COR-L47 (cell line): ENCODE results near the gene HOATZ.

ENCODE experiments used
- DNase-seq: peaks from one replicate; lab custom pipeline; 2025; lab: John Stamatoyannopoulos, UW

The HOATZ gene

DNA sequence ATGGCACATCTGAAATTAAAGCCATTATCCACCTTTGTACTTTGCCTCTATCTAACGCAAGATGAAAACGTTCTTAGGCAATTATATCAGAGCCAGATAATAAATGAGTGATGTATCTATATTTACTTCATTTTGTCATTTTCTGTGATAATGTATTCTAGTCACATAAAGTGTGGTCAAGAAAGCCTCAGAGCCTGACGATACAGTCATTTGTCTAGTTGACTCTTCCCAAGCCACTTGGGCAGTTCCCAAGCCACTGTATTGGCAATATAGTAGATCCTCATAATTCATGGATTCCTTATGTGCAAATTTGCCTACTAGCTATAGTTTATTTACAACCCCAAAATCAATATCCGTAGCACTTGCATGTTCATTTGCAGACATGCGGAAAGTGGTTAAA lies 7.8 kb downstream of the HOATZ start:
- DNase-seq = no peak

DNA sequence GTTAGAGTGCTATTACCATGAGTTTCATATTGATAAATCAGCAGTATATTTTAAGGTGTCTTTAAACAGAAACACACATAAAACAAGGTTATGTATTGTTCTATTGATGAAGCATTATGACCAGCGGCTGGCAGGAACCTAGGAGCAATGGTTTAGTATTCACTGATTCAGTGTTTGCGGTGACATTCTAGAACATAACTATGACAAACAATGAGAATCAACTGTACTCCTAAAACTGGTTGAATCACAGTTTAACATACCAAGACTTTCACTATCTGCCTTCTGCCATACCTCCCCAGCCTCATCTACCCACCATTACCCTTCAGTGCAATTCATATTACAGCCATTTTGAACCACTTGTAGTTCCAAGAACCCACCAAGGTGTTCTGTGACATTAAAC lies 8.8 kb downstream of the HOATZ start:
- no peak for DNase-seq

DNA sequence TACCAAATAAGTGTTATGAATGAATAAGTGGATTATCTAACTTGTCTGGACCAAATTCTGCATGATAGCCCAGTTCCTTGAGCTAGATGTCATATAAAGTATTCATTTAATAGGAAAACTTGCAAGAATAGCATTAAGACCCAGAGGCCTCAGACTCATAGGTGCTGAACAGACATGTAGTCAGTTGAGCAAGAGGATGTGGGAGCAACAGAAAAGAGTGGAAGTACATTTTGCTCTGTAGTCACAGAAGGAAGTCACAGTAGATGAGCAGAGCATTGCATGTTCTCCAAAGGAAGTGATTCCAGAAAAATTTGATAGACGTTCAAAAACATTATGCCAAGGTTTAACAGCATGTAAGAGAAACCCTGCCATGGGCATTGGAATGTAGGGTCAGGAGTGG lies 9.5 kb downstream of the HOATZ start:
- DNase-seq = no peak

DNA sequence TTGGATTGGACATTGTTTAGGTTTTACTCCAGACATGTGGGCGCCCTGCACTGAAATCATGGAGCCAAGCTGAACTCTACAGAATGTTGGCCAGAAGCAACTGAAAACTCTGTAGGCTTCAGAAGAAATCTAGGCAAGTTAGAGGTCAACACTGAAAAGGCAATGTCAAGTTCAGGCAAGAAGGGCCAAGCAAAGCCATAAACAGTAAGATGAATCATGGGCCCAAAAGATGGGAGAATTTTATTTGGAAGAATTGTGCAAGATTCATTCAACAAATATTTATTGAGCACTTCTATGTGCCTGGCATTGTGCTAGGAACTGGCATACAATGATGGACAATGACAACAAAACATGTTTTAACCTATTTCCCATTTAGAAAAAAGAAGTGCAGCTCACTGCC lies 10.9 kb downstream of the HOATZ start:
- no peak for DNase-seq

DNA sequence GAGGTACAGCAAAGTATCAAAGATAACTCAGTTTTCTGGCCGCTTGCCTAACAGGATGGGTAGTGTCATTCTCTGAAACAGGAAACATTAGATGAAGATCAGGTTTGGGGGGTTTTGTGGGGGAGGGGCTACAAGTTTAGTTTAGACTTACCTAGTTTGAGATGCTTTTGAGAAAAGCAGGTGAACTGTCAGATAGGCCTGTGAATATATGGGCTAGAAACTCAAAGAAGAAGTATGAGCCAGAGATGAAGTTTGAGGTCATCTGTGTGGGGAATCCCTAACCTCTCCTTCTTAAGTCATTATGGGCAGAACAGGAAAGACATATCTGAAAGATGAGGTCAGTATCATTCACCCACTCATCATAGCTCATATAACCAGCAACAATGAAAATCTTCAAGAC lies 11.9 kb downstream of the HOATZ start:
- no peak for DNase-seq

DNA sequence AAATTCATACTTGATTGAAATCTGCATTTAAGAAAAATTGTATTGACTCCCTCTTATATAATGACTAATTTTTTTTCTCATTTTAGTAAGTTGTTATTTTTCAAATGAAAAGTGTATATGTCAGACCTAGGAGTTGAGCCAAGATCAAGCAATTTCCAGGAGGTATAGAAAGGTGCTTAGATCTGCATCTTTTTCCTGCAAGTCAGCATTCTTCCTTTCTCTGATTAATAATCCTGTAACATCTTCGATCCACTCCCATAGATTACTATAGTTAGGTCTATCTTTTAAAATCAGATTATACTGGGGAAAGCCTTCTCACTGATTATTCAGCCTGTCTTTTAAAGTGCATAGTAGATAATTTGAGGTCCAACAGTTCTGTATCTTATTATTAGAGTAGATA lies 12.7 kb downstream of the HOATZ start:
- no peak for DNase-seq

DNA sequence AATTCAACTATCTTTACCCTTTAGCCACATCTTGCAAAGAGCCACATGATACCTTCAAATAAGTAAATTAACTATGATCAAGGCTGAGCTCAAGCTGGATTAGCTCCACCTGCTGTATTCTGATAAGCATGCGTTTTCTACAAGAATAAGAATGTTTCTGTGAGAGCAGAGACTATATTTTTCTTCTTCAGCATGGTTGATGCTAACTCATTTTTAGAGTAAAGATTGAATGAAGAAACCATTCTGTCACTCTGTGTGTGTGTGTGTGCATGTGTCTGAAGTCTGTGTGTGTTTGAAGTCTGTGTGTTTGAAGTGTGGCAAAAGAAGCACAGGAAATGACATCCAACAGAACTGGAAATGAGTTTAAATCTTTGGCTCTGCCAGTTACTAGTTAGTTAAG lies 14.0 kb downstream of the HOATZ start:
- DNase-seq = no peak

DNA sequence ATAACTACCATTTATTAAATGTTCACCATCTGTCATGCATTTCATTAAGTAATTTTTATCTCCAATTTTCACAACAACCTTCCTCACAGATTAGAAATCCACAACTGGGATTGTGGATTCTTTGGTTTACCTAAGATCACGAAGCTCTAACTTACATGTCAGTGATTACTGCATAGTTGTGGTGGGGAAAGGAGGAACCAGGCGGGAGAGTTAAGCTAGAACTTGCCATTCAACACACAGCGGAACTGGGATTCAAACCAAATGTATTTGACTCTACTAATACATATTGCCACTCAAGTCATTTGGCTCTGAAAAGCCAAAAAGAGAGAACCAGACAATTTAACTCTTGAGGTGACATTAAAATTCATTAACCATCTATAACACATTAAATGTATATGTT lies 15.5 kb downstream of the HOATZ start:
- no peak for DNase-seq

DNA sequence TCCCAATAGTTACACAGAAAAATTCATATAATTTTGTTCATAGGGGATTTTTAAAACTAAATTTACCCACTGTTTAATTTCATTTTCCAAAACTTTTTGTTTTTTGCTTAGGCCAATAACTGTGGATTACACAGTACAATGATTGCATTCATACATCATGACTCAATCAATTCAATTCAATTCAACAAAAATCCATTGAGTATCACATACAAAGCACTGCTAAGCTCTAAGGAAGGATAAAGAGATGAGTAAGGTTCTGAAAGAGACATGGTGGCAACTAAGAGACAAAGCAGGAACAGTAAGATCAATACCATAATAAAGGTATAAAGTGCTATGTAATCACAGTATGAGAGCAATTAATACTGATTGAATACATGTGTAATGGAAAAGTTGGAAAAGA lies 16.6 kb downstream of the HOATZ start:
- DNase-seq = no peak

DNA sequence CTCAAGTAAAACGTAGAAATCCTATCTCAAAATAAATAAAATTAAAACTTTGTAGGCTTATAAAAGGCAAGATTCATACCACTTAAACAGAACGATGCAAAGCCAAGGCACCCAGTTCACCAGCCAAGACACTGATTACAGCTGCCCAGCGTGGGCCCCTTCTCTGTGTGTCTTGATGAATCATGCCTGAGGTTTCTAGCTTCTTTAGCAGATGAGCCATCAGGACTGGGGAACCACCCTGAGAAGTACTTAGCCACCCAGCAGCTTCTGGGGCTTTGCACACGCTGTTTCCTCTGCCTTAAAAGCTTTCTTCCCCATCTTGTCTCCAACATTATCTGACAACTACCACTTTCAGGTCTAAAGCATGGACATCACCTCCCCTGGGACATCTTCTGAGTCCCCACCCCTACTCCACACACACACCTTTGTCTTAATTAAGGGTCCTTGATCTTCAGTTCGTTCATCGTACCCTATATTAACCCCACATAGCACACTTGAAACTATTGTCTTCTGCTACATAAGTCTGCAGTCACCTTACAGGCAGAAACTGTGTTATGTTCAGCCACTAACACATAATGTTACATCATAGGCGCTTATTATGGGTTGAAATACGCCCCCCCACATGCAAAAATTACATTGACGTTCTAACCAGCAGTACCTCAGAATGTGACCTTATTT lies 17.2 kb downstream of the HOATZ start:
- DNase-seq = no peak

DNA sequence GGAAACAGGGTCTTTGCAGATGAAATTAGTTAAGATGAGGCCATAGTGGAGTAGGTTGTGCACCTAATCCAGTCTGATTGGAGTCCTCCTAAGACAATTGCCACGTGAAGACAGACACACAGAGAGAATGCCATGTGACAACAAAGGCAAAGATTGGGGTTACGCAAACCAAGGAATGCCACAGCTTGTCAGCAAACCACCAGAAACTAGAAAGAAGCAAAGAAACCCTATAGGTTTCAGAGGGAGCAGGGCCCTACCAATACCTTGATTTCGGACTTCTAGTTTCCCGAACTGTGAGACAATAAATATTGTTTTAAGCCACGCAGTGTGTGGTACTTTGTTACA lies 17.8 kb downstream of the HOATZ start:
- no peak for DNase-seq

DNA sequence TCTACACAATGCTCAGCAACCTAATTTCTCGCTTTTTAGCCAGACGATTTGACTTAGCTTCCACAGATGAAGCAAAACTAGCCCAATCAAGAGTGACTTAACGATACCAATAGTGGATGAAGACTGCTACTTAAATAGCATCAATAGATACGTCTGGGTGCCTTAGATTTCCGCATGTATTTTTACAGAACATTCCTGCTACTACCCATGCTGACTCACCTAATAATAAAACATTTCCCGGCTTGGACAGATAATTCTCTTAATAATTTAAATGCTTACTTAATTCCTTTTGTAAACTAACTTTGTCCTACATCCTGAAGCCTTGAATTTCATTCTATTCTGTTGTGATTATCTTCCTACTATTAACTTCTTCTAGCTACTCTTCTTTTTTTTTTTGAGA lies 20.7 kb downstream of the HOATZ start:
- DNase-seq = no peak

DNA sequence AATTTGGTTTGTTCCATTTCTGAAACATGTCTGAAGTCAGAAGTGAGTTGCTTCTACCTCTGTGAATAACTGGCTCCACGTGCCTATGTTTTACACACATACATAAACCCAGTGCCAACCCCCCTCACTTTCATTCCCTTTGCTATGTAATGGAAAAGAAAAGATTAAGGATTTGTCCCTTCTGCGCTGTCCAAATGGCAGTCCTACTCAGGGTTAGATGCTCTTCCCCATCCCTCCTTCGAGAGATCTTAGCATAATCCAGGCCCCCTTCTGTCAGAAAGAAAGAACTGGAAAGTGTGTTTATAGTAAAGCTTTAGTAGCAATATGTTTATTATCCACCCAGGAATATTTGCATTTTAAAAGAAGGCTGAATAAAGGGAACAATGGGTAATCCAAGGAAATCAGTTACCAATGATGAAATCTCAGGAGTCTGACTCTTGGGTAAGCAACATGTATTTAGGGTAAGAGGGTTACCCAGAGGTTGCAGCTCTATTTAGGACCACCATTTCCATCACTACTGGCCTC lies 22.8 kb downstream of the HOATZ start:
- no peak for DNase-seq

DNA sequence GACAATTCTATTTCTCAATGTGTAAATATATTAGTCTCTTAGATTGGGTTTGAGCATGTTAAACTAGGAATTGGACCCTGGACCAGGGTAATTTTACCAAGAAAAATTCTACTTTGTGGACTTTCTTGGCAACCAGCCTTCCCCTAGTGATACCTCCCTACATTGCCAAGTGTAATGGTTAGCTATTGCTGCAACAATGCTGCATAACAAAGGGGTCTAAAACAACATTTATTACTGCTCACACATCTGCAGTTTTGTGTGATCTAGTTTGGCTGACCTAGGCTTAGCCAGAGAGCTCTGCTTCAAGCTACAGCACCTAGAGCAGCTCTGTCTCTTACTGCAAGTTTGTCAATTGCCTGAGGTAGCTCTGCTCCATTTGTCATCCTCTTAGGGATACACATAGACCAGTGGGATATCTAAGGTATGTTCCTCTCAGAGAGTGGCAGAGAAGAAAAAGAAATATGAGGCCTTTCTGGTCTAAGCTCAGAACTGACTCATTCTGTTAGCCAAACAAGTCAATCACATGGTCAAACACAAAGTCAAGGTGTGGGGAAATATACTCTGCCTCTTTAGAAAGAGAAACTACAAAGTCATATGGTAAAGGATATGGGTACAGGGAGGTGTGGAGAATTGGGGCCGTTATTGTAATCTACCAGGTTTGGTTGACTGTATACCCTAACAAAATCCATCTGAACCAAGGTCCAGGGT lies 24.0 kb downstream of the HOATZ start:
- DNase-seq = no peak

DNA sequence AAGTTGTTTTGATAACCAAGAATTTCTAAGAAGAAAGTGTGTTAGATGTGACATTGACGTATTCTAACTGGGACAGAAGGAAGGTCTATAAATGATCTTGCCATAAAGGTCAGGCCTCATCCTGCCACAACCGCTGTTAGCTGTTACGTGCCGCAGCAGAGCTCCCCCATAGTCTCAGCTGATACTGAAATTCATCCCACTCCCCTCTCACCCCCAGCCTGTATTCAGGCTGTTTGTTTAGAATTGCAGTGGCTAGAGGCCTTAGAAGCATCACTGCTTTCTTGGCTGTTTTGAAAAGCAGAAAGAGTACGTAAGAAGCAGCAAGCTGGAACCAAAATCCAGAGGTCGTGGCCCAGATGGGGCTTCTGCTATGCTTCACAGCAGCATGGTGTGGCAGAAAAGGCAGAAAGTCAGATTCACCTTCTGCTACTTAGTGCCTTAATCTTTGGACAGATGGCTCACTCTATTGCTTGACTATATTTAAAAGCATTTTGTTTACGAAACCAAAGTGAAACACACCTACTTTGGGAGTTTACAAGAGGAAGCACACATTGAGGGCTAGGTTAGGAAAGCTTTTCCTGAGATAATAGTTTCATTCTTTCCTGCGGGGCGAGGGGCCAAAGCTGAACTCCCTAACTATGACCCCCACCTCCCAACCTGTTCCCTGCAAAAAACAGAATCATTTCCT lies 25.0 kb downstream of the HOATZ start:
- no peak for DNase-seq

DNA sequence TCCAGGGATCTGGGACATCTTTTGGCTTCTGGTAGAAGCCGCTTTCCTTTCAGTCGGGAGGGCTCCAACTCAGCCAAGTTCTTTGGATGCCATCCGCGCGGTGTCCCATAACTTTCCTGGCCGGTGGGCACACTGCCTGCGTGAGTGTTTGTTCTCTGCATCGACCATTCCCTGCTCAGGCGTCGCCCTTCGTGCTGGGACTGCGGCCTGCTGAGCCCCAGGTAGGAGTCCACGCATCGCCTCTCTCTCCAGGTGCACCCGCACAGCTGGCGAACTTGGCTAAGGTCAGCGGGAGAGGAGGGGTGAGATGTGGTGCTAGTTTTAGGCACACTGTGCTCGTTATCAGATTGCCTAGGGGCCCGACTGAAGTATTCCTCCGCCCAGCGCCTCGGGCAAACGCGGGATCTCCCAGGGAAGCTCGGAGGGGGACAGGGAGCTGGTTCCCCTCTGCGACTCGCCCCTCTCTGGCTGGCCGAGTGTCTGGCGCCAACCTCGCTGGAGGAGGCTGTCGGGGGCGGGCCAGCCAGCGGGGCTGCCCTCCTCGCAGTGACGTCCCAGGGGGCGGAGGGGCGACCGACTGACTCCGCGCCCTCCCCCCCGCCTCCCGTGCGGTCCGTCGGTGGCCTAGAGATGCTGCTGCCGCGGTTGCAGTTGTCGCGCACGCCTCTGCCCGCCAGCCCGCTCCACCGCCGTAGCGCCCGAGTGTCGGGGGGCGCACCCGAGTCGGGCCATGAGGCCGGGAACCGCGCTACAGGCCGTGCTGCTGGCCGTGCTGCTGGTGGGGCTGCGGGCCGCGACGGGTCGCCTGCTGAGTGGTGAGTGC lies 25.7 kb downstream of the HOATZ start, which contains the start of gene LAYN:
Gene LAYN, plus strand, starts transcription at position 607 of the 823 bp plus-strand sequence. Its CDS starts 124 bp downstream, at position 731.
- DNase-seq = peak; percentile 51

DNA sequence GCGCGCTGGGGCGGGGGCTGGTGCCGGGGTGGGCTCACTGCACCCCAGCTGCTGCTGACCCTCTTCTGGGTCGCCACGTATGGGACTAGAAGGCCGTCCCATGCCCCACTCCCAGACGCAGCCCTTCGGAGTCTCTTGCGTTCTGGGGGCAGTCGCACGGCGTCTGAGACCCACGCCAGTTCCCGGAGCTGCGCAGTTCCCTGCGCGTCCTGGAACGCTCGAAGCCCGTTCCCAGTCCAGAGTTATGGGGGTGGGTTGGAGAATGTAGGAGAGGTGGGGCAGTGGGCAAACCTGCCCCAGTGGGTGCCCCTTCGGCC lies 26.3 kb downstream of the HOATZ start:
- DNase-seq = no peak

DNA sequence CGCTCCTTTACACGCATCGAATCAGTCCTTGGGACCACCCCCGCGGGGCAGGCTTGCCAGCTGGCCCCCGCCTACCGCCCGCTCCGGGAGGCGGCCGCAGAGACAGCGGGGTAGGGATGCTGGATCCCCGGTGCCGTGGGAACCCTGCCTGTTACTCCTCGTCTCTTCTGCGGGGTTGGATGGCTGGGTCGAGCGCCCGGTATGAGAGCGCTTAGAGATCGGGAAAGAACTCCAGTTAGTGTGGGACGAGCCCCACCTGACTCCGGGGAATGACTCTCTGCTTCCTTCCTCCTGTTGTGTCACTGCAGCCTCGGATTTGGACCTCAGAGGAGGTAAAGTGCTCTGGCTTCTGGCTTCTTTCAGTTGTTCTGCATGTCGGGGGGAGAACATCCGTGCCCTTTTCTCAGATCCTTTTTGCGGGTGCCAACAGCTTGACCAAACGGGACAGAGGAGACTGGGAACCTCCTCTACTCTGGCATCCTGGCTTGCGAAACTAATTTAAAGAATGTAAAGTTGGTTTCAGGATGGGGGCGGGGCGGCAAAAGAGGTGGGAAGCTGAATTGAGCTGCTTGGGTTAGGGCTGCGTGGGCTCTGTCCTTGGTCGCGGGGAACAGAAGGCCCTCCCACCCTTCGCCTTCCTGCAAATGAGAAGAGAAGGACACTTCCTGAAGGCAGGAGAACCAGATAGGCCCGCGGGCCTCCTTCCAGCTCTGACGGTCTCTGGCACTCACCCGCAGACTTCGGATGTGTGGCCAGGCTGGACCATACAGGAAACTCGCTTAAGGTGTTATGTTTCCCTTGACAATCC lies 26.9 kb downstream of the HOATZ start:
- DNase-seq = no peak

DNA sequence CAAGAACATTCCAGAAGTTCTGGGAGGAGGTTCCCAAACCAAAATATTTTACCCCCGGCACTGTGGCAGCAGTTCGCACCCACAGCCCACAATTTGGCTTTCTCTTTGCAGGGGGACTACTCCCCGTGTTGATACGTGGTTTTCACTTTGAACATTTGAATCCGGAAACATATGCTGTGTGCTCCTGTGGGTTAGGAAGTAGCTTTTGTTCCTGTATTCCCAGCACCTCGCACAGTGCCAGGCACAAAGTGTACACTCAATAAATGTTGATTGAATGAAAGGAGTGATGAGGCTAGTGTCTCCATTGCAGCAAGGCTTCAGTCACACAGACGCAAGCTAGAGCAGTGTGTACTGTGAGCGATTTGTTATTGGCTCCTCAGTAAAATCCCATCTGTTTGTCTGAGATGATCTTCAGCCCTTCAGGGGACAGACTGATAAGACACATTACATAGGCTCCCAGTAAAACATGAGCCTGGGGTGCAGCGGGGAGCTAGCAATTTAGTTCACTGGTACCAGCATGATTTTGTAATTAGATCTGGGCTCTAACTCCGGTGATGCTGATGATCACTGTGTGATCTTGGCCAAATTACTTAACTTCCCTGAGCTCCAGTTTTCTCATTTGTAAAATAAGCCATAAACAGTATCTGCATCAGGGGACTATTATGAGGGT lies 28.2 kb downstream of the HOATZ start:
- no peak for DNase-seq

DNA sequence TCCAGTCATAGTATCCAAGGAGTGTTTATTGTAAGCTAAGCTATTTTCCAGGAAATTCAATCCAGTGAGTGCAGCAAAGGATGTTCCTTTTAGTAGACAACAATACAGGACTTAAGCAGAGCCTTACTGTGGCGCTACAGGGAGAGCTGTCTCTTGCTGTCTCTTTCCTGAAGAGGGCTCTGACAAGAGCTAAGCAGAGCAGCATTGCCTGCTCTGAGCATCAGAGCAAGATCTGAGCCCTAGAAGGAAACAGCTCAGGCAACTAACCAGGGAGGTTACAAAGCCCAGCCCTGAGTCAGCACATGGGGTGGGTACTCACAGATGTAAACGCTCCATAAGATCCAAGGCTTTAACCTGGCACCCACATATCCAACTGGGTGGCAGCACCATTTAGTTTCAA lies 33.9 kb downstream of the HOATZ start:
- DNase-seq = no peak
